Sciatic nerve (tissue), 2 donors: ENCODE measurements around the gene SMPD1. TPM values are rescaled to one million over a fixed set of nuclear protein-coding genes. Genes with fewer than 3 reads are reported as not detected.

ENCODE experiments used
- ATAC-seq: fragments of 200-7000 bp; cut with Tn5 transposase; one replicate; pipeline ENCODE4 v1.9.1; 2020; ENCODE audit warnings: mild to moderate bottlenecking, moderate library complexity
- DNase-seq: peaks from one replicate; pipeline ENCODE4 v3.0.0-alpha.2; 2020; ENCODE audit warnings: low spot score
- intact Hi-C: fragments of 100-400 bp; cut with DNase I; formaldehyde crosslinking; loops from one replicate; pipeline ENCODE4 v1.14.2; 2022
- total RNA-seq: library from RNA; stranded (reverse); fragmentation: NEBNext Ultra II Directional; extraction: Animal tissue kit (Norgen Biotek cat#: 25700); gene quantifications from one replicate; pipeline ENCODE4 v1.2.1, GENCODE V29; 2021
- donor health status: DM: no; HTN: no; CAD: no.
- donor health status: DM: no; HTN: no; CAD: no.

Gene SMPD1
- total RNA-seq: 32.3 TPM

GRCh38 chr11:6389905-6390717 lies at the start of gene SMPD1:
Gene SMPD1 (plus strand): TSS chr11:6390474. CDS start chr11:6390599, 125 bp downstream.
- intact Hi-C loops: no loop called here
- ATAC-seq (peak; percentile 98), DNase-seq (peak; percentile 95)

- ATAC-seq (no peak), DNase-seq (no peak)
- intact Hi-C loops: loop anchor here (5.0 kb wide), 1 partner anchor 1278 kb away; the partner anchor contains the start of gene OR52E1
These were observed 44.9 kb upstream of the SMPD1 start for GRCh38 chr11:6345366-6345765.

GRCh38 chr11:6350043-6350442 lies 40.2 kb upstream of the SMPD1 start:
- ATAC-seq (no peak), DNase-seq (no peak)
- intact Hi-C loops: loop anchor here (5.0 kb wide), 1 partner anchor 33 kb away; no protein-coding TSS in a partner anchor

- intact Hi-C loops: loop anchor here (5.0 kb wide), 1 partner anchor 33 kb away; no protein-coding TSS in a partner anchor
- no peak for DNase-seq
- no peak for ATAC-seq
These were observed 39.8 kb upstream of the SMPD1 start for GRCh38 chr11:6350486-6350885.

GRCh38 chr11:6351782-6352382 lies 38.4 kb upstream of the SMPD1 start:
- ATAC-seq (no peak), DNase-seq (no peak)
- intact Hi-C loops: loop anchor here (5.0 kb wide), 1 partner anchor 35 kb away; no protein-coding TSS in a partner anchor

- ATAC-seq: peak; percentile 77
These were observed 36.8 kb upstream of the SMPD1 start for GRCh38 chr11:6353367-6353987.

GRCh38 chr11:6354651-6355485 lies 35.4 kb upstream of the SMPD1 start:
- DNase-seq: no peak
- ATAC-seq: no peak
- intact Hi-C loops: loop anchor here (5.0 kb wide), 1 partner anchor 38 kb away; no protein-coding TSS in a partner anchor

More at GRCh38 chr11:6353367-6353987, 36.8 kb upstream of the SMPD1 start:
- peak; percentile 70 for DNase-seq
- intact Hi-C loops: loop anchor here (5.0 kb wide), 1 partner anchor 36 kb away; no protein-coding TSS in a partner anchor

- no peak for DNase-seq
- no peak for ATAC-seq
- intact Hi-C loops: no loop called here
These were observed 33.7 kb upstream of the SMPD1 start for GRCh38 chr11:6356503-6357055.

GRCh38 chr11:6357222-6357621 lies 33.1 kb upstream of the SMPD1 start:
- DNase-seq (peak; percentile 67), ATAC-seq (peak; percentile 62)
- intact Hi-C loops: no loop called here

- intact Hi-C loops: loop anchor here (5.0 to 10.0 kb wide), 2 partner anchors 105 to 1013 kb away; partner anchors contain the start of gene CCKBR
- ATAC-seq (no peak), DNase-seq (no peak)
These were observed 30.1 kb upstream of the SMPD1 start for GRCh38 chr11:6360183-6360582.

- ATAC-seq: peak; percentile 11
- intact Hi-C loops: loop anchor here (5.0 to 10.0 kb wide), 2 partner anchors 108 to 1015 kb away; partner anchors contain the start of gene CCKBR
These were observed 27.9 kb upstream of the SMPD1 start for GRCh38 chr11:6362185-6362872.

GRCh38 chr11:6362873-6363678 lies 27.2 kb upstream of the SMPD1 start:
- peak; percentile 88 for DNase-seq
- intact Hi-C loops: loop anchor here (5.0 to 10.0 kb wide), 2 partner anchors 108 to 1016 kb away; partner anchors contain the start of gene CCKBR
- ATAC-seq: peak; percentile 97

More at GRCh38 chr11:6362185-6362872, 27.9 kb upstream of the SMPD1 start:
- no peak for DNase-seq

GRCh38 chr11:6365659-6366058 lies 24.6 kb upstream of the SMPD1 start:
- ATAC-seq: no peak
- intact Hi-C loops: loop anchor here (10.0 kb wide), 1 partner anchor 111 kb away; the partner anchor contains the start of gene CCKBR
- DNase-seq: no peak

GRCh38 chr11:6371825-6372224 lies 18.4 kb upstream of the SMPD1 start:
- DNase-seq: no peak
- intact Hi-C loops: no loop called here
- no peak for ATAC-seq

GRCh38 chr11:6377902-6378639 lies 12.2 kb upstream of the SMPD1 start:
- DNase-seq (no peak), ATAC-seq (peak; percentile 39)
- intact Hi-C loops: no loop called here

- intact Hi-C loops: no loop called here
- no peak for DNase-seq
- ATAC-seq: peak; percentile 8
These were observed 11.7 kb upstream of the SMPD1 start for GRCh38 chr11:6378640-6378989.
